Measurements from ENCODE around the gene LIN28B.

The LIN28B gene

GRCh38 chr6:105102186-105102585 is 145.3 kb downstream of the LIN28B start:
- POLR2A ChIA-PET: no interaction called here
- CTCF ChIA-PET: interaction anchor here (1.3 kb wide), 1 partner anchor 14 kb away, joined by 4 read pairs; no protein-coding TSS in a partner anchor
- no peak for TF ChIP-seq CTCF (IDR thresholded peaks at IDR 0.05; ENCODE audit: control extremely low read depth, extremely low read depth, low read depth, missing control alignments)
- no peak for DNase-seq (ENCODE audit: extremely low spot score)

- POLR2A ChIA-PET: interaction anchor here (0.5 kb wide), 1 partner anchor 943 kb away, joined by 4 read pairs; no protein-coding TSS in a partner anchor
- CTCF ChIA-PET: interaction anchor here (1.0 to 2.9 kb wide), 2 partner anchors 12 to 17 kb away, joined by 3 to 9 read pairs; no protein-coding TSS in a partner anchor
- no peak for TF ChIP-seq CTCF (IDR thresholded peaks at IDR 0.05; ENCODE audit: control extremely low read depth, extremely low read depth, low read depth, missing control alignments)
- DNase-seq (ENCODE audit: extremely low spot score): no peak
These were observed 148.2 kb downstream of the LIN28B start for GRCh38 chr6:105105094-105105493.

GRCh38 chr6:105106260-105106659 is 149.4 kb downstream of the LIN28B start:
- POLR2A ChIA-PET: no interaction called here
- DNase-seq (ENCODE audit: extremely low spot score): no peak
- TF ChIP-seq CTCF (IDR thresholded peaks at IDR 0.05; ENCODE audit: control extremely low read depth, extremely low read depth, low read depth, missing control alignments): no peak
- CTCF ChIA-PET: interaction anchor here (1.1 kb wide), 1 partner anchor 11 kb away, joined by 3 read pairs; no protein-coding TSS in a partner anchor

- ChIA-PET POLR2A (no interaction called here), CTCF (interaction anchor here (0.7 to 1.2 kb wide), 3 partner anchors 9 to 19 kb away, joined by 3 to 7 read pairs (median 3); no protein-coding TSS in a partner anchor)
- TF ChIP-seq CTCF (IDR thresholded peaks at IDR 0.05; ENCODE audit: control extremely low read depth, extremely low read depth, low read depth, missing control alignments): no peak
- no peak for DNase-seq (ENCODE audit: extremely low spot score)
These were observed 150.3 kb downstream of the LIN28B start for GRCh38 chr6:105107207-105107606.

- DNase-seq (ENCODE audit: extremely low spot score): no peak
- CTCF ChIA-PET: interaction anchor here (2.6 kb wide), 1 partner anchor 21 kb away, joined by 12 read pairs; no protein-coding TSS in a partner anchor
- POLR2A ChIA-PET: no interaction called here
- no peak for TF ChIP-seq CTCF (IDR thresholded peaks at IDR 0.05; ENCODE audit: control extremely low read depth, extremely low read depth, low read depth, missing control alignments)
These were observed 151.8 kb downstream of the LIN28B start for GRCh38 chr6:105108631-105109262.

- POLR2A ChIA-PET: no interaction called here
- no peak for DNase-seq (ENCODE audit: extremely low spot score)
- TF ChIP-seq CTCF (IDR thresholded peaks at IDR 0.05; ENCODE audit: control extremely low read depth, extremely low read depth, low read depth, missing control alignments): no peak
- CTCF ChIA-PET: interaction anchor here (0.9 to 2.8 kb wide), 4 partner anchors 8 to 22 kb away, joined by 3 to 13 read pairs (median 8); no protein-coding TSS in a partner anchor
These were observed 153.3 kb downstream of the LIN28B start for GRCh38 chr6:105109955-105110895.

Measured in GM10248 (cell line).